Measurements from ENCODE around the gene ULK1.
A peak's percentile ranks its signal among the peaks of the same experiment; 100 is the strongest.
"Not testable (repeated sequence)": the region's sequence is repeated elsewhere in the genome, so short reads cannot be mapped to it uniquely, and the experiment has no call there.

The ULK1 gene

GRCh38 chr12:131947482-131948027, 53.1 kb downstream of the ULK1 start:
- no peak for DNase-seq

- no peak for DNase-seq
Observed at GRCh38 chr12:131948166-131948712, 53.8 kb downstream of the ULK1 start.

DNA sequence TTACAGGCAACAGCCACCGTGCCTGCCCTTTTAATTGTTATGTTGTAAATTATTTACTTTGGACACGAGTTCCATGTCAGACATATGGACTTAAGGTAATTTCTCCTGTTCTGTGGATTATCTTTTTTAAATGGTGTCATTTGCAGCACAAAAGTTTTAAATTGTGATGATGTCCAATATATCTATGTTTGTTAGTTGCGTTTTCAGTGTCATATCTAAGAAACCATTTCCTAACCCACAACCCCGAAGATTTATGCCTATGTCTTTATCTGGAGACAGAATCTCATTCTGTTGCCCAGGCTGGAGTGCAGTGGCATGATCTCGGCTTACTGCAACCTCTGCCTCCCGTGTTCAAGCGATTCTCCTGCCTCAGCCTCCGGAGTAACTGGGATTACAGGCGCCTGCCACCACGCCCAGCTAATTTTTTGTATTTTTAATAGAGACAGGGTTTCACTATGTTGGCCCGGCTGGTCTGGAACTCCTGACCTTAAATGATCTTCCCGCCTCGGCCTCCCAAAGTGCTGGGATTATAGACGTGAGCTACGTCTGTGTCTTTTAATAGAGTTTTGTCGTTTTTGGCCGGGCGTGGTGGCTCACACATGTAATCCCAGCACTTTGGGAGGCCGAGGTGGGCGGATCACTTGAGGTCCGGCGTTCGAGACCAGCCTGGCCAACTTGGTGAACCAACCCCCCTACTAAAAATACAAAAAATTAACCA, 54.5 kb downstream of the ULK1 start:
- not testable (repeated sequence) for DNase-seq

DNA sequence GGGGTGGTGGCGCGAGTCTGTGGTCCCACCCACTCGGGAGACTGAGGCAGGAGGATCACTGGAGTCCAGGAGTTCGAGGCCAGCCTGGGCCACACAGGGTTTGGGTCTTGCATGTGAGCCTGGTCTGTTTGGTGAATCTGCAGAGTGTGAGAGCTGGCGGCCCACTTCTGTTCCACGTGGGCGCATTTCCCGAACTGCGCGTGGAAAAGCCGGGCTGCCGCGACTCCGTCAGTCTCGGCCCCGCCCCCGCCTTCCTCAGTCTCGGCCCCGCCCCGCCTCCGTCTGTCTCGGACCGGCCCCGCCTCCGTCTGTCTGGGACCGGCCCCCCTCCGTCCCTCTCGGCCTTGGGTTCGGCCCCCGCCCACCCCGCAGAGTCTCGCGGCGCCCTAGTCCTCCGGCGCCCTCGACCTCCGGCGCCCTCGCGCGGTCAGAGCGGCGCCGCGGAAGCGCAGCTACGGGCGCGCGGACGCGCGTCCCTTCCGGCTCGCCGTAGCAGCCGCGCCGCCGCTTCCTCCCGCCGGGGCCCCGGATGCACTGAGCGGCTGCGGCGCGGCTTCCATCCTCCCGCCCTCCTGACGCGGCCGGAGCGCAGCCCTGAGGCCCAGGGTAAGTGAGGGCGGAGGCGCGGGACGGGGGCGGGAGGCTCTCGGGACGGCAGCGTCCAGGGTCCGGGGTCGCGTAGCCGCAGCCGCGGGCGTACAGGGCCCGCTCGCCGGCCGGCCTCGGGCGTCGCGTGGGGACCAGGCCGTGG, 55.2 kb downstream of the ULK1 start, which contains the start of gene EP400:
Gene EP400, plus strand, starts transcription at position 512 of the 751 bp plus-strand sequence. CDS start 10,678 bp downstream, outside the sequence.
- peak; percentile 98 for DNase-seq

GRCh38 chr12:131950182-131950913, 55.9 kb downstream of the ULK1 start:
- peak; percentile 34 to 54 for DNase-seq

- not testable (repeated sequence) for DNase-seq
Observed at GRCh38 chr12:131953810-131954209, 59.4 kb downstream of the ULK1 start.

GRCh38 chr12:131954460-131954859, 60.0 kb downstream of the ULK1 start:
- DNase-seq: not testable (repeated sequence)

DNA sequence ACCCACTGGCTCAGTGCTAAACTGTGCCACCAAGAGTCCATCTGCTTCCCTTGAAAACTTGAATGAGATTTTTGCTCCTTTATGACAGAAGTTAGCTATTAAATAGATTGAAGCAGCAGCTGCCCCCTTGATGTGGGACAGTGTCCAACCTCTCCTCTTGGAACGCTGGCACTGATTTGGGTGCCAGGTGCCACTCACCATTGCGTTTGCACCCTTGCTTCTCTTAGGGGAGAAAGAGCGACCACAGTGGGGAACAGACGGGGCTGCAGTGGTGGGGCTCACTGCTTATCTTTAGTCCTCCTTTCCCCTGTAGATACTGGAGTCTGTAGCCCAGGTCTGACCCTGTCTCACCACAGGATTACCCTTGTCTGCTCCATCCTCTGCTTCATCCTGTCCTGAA, 64.7 kb downstream of the ULK1 start:
- no peak for DNase-seq

- no peak for DNase-seq
Observed at GRCh38 chr12:131959641-131960589, 65.5 kb downstream of the ULK1 start.

DNA sequence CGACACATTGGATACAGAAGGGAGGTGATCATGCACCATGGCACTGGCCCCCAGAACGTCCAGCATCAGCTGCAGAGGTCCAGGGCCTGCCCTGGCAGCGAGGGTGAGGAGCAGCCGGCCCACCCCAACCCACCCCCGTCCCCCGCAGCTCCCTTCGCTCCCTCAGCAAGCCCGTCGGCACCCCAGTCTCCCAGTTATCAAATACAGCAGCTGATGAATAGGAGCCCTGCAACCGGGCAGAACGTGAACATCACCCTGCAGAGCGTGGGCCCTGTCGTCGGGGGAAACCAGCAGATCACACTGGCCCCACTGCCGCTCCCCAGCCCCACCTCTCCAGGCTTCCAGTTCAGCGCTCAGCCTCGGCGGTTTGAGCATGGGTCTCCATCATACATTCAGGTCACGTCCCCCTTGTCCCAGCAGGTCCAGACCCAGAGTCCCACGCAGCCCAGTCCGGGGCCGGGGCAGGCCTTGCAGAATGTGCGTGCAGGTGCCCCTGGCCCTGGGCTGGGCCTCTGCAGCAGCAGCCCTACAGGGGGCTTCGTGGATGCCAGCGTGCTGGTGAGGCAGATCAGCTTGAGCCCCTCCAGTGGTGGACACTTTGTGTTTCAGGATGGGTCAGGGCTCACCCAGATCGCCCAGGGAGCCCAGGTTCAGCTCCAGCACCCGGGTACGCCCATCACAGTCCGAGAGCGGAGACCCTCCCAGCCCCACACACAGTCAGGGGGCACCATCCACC, 66.3 kb downstream of the ULK1 start:
- DNase-seq: not testable (repeated sequence)

DNA sequence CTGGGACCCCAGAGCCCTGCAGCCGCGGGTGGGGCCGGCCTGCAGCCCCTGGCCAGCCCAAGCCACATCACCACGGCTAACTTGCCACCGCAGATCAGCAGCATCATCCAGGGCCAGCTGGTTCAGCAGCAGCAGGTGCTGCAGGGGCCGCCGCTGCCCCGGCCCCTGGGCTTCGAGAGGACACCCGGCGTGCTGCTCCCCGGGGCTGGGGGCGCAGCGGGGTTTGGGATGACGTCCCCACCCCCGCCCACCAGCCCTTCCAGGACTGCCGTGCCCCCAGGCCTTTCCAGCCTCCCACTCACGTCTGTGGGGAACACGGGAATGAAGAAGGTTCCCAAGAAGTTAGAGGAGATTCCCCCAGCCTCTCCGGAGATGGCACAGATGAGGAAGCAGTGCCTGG, 66.9 kb downstream of the ULK1 start:
- not testable (repeated sequence) for DNase-seq

DNA sequence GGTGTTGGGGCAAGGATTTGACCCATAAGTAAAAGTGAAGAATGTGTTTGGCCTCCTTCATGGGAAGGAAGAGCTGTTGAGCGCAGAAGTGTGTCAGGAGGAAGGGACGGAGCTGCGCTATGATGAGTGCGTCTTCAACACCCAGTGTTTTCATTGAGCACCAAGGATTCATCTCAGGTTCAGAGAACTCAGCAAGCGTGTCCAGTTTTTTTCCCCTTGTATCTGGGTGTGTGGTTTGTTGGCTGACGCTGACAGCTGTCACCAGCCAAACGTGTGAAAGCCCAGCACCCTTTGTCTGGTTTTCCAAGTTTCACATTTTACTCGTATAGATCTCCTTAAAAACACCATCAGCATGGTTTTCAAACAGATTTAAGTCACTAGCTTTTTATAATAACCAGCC, 67.6 kb downstream of the ULK1 start:
- DNase-seq: no peak

- DNase-seq: no peak
Observed at GRCh38 chr12:131963381-131963780, 69.0 kb downstream of the ULK1 start.

- no peak for DNase-seq
Observed at GRCh38 chr12:131965073-131965472, 70.7 kb downstream of the ULK1 start.

GRCh38 chr12:131971226-131971625, 76.8 kb downstream of the ULK1 start:
- DNase-seq: no peak

Measured in activated CD4-positive, alpha-beta T cell treated with anti-CD3 and anti-CD28 coated beads, Interleukin-2, amount 50 U/mL, for 4 hours (primary cell).